NCI-H128 (cell line): ENCODE data around the gene STK24.
A peak's percentile ranks its signal among the peaks of the same experiment; 100 is the strongest.

Experiments
- DNase-seq: peaks from one replicate; lab custom pipeline; 2025; ENCODE audit not compliant: unreplicated experiment; lab: John Stamatoyannopoulos, UW

Gene STK24

DNA sequence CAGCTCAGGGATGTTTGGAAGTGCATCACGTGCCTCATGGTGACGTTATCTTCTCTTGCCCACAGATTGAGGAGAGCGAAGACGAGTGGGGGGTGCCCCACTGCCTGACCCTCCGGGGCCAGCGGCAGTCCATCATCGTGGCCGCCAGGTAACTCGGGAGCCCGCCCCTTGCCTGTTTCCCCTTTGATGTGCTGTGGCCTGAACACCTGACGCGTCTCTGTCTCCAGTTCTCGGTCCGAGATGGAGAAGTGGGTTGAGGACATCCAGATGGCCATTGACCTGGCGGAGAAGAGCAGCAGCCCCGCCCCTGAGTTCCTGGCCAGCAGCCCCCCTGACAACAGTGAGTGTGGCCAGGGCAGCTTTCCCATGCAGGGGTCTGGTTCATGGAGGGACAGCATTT, 137.0 kb downstream of the STK24 start:
- no peak for DNase-seq

DNA sequence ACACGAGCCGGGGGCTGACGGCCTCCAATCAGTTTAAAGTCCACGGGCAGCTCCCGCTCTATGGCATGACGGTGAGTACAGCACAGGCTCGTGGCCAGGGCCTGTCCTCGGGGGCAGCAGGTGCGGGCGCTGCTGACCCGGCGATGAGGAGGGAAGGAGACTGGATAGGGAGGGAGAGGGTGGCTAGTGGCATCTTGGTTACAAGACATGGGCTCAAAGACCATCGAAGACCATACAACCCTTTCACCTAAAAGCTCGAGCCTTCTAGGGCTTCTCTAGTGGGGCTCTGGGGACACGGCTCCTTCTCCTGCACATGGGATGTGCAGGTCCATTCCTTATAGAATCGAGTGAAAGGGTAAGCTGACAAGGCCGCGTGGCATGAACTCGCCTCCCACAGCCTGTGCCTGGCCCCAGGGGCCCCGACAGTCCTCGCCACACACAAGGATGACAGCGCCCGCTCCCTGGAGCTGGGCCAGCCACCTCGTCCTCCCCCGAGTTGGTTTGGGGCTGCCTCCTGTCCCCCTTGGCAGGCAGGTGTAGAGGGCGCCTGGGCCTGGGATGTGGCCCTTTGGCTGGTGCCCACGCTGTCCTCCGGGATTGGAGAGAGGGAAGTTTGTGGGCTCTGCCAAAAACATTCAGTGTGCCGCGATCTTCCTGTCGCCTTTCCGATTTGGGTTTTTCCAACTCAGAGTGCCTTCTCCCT, 137.6 kb downstream of the STK24 start:
- no peak for DNase-seq

DNA sequence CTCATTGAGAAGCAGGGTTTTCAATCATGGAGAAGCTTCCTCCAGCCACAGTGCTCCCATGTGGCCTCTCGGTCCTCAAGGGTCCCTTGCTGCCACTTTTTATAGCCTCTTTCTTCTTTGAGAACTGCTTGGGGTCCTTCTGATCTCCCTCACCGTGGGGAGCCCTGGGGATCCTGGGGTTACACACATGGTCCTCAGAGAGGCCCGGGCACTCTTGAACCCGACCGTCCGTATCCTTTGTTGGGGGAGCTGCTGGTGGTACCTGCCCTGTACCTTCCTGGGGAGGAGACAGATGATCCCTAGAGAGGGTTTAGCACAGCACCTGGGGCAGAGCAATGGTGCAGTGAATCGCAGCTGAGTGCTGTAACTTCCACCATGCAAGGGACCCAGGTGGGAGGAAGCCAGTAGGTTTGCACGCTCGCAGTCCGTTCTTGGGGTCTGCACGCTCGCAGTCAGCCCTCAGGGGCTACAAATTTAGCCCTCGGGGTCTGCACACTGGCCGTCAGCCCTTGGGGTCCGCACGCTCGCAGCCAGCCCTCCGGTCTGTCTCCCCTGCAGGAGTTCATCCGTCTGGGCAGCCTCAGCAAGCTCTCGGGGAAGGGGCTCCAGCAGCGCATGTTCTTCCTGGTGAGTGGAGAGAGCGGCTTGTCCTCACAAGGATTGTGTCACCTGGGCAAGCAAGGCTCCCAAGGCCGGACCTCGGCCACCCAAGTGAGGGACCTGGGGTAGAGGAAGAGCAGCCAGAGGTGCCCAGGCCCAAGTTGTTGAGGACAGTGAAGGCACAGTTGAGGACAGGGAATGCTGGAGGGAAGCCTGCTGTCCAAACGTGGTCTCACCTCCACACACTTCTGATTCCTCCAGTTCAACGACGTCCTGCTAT, 138.4 kb downstream of the STK24 start:
- no peak for DNase-seq

DNA sequence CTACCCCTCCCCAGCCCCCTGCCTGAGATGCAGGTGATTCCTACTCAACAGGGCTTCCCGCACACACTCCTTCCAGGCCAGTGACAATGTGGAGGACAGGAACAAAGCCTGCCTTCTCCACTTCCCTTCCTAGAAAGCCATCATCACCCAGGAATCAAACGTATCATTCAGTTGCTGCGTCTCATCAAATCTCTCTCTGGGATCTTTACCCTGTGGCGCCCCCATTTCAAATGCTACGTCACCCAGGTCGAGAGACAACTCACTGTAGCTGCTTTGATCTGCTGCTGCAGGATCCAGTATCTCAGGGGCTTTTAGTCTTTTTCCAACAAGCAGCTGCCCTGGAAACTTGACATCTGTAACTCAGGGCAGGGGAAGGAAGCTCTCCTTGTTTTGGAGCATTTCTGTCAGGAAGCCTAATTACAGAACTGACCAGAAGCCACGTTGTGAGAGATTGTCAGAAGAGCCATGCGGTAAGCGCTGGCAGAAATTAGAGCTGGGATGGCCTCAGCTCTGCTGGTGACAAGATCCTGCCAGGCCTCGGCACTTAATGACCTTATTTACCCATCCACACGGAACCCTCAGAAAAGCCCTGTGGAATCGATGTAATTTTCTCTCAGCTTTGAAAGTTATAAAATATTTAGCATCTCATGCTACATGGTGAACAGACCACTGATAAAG, 140.5 kb downstream of the STK24 start:
- DNase-seq = no peak

DNA sequence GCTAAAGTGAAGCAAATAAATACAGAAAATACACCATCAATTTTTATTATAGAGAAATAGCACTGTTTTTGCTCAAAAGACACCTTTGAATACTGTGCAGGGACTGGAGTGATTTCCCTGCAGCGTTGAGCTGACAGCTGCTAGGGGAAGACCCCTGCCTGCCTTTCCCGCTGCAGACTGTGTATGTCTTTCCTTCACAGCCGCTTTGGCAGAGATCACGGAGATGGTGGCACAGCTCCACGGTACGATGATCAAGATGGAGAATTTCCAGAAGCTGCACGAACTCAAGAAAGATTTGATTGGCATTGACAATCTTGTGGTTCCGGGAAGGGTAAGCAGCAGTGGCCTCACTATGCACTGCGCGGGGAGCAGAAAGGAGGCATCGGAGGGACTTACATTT, 141.5 kb downstream of the STK24 start:
- DNase-seq = no peak

DNA sequence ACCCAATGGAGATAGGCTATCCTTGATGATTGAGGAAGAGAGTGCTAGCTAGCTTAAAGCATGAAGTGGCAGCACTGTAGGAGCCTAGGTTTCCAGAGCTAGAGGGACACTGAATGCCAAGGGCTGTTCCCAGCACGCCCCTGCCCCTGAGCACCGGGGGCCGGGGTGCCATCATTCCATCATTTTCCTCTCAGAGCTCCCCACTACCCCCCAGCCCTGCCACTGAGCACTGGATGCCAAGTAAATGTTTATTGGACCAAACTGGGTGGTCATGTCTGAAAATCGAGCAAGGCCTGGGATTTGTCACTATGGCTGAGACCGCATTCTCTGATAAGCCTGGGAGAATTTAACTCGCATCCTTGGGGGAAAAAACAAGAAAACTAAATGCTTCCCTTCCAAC, 142.8 kb downstream of the STK24 start:
- DNase-seq = no peak

DNA sequence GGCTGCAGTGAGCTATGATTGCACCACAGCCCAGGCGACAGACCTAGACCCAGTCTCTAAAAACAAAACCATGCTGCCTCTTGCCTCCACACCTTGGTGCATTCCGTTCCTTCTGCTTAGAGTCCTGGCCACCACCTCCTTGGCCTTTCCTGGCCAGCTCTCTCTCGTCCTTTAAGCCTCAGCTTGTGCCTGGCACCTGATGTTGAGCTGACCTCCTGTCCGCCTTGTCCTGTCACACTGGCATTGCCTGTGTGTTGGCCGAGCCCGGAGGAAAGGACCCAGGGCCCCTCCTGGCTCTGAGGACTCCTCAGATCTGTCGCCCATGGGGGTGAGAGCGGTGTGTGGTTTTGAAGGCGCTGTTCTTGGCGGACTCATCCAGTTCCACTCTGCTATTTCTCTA, 143.3 kb downstream of the STK24 start:
- no peak for DNase-seq

DNA sequence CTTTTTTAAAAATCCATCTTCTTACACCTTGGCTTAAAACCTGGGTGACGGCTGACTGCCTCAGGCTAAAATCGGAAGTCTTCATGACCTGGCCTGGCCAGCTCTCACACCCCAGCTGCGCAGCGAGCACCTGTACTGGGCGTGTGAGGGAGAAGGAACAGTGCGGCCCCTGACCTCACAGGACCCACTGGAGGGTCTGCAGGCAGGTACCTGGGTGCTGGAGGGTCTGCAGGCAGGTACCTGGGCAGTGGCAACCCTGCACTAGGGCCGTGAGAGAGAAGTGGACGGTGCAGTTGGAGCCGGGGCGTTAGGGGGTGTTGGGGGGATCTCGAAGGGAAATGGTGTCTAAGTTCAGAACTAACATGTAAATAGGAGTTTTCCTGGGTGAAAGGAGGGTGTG, 144.3 kb downstream of the STK24 start:
- no peak for DNase-seq

DNA sequence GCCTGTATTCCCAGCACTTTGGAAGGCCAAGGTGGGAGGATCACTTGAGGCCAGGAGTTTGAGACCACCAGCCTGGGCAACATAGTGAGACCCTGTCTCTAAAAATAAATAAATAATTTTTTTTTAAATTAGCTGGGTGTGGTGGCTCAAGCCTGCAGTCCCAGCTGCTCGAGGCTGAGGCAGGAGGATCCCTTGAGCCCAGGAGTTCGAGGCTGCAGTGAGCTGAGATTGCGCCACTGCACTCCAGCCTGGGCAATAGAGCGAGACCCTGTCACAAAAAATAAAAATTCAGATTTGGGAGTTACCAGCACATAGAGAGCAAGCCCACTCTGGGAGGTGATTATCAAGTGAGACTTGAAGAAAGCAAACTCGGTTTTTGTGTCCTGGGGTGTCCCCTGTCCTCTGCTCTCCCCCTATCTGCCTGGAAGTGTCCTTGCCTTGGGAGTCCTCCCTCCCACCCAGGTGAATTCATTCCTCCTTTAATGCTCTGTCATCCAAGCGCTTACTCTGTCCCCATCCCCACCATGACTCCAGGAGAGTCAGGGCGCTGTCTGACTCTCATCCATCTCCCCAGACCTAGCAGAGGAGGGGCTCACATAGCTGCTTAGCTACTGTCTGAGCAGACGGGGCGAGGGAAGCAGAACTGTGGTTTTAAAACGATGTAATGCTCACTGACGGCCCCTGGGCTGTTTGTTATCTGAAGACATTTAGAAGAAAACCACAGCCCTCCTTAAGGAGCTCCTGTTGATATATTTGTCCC, 146.8 kb downstream of the STK24 start:
- no peak for DNase-seq

DNA sequence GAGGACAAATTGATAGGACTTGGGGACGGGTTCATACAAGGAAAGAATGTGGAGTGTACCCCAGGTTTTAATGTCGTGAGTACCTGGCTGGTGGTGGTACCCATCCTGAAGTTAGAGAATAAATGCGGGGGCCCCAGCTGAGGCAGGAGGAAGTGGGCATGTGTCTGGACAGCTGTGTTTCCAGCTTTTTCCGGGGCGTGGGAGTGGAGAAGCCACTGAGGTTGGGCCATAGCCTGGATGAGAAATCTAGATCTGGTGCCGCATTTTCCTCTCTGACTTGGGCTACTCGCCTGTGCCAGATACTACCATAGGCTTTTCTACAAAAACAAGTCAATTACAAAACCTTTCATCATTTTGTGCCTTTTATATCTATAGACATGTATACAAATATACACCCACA, 147.4 kb downstream of the STK24 start:
- no peak for DNase-seq

DNA sequence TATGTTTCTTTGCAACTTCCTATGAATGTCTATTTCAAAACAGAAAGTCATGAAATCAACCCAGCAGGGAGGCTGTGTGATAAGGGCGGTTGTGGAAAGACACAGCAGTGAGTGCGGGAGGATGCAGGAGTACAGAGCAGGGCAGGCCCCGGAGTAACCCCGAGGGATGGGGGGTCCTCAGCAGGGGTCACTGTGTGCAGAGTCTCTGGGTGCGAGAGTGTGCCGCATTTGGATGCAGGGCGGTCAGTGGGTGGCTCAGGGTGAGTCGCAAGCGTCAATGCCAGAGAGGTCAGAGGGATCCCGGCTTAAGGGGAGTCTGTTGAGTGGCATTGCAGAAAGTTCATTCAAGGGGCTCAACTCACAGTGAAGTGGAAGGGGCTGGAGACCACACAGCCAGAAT, 147.8 kb downstream of the STK24 start:
- DNase-seq = no peak

DNA sequence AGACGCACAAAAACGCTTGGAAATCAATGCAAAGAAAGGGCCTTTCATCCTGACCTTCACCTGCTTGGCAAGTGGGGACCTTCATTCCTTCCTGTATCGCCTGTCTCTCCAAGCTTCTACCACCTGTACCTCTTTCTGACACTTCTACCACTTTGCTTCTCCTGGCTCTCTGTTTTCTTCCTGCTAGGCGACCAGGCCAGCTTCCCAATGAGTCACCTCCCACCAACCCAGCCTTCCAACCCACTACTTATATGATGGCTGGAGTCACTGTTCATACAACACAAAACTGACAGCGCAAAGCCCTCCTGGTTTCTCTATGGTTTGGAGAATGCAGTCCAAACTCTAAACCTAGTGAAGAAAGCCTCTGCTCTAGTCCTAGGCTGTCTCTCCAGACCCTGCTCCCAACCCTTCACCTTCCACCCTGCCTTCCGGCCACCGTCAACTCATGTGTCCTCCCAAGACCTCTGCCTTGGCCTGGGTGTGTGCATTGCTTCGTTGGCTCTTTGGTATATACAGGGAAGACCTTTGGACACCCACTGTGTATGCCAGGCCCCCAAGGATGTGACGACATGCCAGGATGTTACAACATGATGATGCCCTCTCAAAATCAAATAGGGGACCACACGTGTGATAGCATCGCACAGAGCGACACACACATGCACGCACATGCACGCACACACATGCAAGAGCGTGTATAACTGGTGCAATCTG, 148.5 kb downstream of the STK24 start:
- DNase-seq = no peak

DNA sequence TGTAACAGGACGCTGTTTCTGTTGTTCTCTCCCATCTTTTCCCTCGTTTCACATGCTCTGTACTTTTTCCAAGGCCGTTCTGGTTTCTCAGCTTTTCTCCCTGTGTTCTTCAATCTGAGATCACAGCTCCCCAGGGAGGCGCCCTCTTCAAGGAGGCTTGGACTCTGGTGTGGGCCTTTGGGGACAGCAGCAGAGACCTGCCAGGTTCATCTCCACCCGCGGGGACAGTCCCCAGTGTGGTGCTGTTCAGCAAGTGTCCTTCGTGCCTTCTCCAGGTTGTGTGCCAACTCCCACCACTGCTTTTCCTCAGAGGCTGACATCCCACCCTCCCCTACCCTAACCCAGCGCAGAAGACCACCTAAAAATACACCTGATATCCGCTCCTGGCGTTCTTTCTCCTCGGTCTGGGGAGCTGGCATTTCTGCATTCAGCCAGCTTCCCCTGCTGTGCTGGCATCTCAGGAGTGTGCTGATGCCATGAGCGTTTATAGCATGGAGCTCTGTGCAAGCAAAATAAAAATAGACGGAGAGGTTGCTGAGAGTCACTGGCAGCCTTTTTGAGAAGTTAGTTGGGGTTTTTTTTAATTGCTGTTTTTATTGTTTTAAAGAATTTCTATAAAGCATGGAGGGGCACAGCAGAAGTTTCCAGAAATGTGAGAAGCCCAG, 149.4 kb downstream of the STK24 start:
- no peak for DNase-seq

DNA sequence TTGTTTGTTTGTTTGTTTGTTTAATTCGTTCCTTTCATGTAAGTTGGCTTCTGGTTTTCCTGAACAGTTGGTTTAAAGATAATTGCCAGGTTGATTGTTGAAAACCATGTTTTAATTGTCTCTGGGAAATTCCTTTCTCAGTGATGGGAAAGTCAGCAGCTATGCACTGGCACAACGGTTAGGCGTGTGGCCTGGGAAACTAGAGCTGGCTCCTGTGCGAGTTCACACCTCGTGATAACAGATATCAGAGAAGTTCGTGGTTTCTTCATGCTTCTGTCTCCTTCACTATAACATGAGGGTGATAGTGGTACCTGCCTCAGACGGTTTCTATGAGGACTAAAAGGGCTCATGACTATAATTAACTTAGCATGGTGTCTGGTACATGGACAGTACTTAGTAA, 153.5 kb downstream of the STK24 start:
- DNase-seq = no peak

DNA sequence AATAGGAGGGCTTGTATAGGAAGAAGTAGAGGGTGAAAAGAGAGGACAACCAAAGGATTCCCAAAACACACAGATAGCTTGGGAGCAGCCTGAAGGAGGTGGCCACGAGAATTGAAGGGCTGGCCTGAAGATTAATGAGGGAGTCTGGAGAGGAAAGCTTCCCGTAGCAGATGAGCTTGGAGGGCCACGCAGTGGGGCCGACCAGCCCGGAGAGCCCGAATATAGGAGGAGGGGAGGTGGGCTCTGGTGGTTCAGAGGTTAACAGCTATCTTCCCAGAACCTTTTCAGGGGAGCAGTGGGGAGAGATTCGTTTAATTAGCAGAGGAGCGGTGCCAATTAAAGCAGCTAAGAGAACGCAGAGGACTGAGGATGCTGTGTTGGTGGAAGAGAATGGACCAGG, 154.9 kb downstream of the STK24 start:
- DNase-seq = no peak

DNA sequence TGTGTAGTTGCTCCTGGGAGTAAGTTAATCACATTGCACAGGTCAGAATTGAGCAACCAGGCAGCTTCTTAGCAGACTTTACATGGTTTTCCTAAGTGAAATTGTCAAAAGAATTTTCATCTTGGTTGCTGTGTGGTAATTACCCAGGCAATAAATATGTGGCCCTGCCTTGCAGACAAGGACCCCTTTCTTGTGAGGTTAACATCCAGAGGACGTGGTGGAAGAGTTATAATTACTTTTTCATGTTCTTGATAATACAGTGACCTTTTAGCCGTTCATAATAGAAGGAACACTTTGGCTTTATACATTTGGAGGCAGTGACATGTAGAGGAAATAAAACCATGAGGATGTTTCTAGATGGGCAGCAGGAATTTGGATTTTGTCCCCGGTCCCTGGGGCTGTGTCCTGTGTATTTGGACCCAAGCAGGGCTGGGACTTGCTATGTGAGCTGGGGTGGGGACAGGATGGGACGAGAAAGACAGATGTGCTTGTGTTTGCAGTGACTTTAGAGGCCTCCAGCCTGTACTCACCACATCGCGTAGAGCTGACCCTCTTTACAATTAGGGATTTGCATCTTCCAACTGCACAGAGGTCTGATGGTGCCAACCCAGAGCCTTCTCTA, 156.2 kb downstream of the STK24 start:
- no peak for DNase-seq

DNA sequence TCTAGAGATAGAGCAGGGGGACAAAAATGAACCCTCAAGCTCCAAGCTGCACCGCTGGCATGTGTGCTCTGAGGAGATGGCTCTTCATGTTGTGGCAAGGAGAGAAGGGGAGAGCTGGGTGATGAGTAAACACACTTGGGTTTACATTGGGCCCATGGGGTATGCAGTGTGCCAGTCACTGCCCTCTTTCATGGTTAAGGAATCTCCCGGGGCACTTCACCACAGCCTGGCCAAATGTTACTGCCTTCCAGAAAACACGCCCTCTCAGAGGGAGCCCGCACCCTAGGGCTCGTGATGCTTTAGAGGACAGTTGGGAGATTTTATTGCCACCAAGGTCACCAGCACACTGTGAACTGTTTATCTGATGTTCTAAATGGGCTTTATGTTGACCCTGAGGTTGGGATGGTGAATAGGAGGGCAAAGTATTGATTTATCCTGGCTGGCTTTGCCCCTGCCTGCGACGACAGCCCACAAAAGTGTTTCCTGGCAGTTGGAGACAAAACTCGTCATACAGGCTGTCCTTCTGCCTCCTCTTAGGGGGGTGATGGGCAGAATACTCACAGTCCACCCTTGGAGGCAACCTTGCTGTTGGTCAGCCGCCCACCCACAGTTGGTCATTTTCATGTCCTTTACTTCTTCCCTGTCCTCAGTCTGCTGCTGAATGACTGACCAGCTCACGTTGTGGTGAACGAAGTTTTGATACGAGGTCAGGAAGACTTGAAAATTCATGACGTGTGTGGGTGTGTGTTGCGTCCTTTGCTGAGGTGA, 156.9 kb downstream of the STK24 start:
- no peak for DNase-seq

DNA sequence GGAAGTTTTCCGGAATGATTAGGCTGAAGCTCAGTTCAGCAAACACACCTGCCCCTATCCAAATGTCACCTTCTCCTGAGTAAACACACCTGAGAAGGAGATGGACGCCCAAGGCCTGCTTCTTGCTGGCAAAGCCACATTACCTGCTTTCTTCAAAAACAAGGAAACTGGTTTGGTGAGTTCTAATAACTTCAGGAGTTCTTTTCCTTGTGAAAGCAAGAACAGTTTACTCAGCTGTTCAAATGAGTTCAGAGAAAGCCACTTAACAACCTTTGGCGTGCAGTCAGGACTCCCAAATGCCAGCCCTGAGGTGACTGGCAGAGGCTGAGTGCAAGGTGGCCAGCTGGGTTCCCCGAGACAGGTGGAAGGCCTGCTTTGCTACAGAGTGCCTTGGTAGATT, 160.5 kb downstream of the STK24 start:
- DNase-seq = peak; percentile 46
